K562 (cell line): ENCODE data around the gene SFN. TPM values are rescaled to one million over a fixed set of nuclear protein-coding genes. Genes with fewer than 3 reads are reported as not detected.

ENCODE experiments used
- AFF4 ChIP-seq: sonication (generic); formaldehyde crosslinking; IDR thresholded peaks from 2 replicates; pipeline ENCODE4 v1.8.0; 2023; ENCODE audit warnings: mild to moderate bottlenecking, missing genetic modification reagents
- BCOR ChIP-seq: fragments of 450-650 bp; IDR thresholded peaks from 2 replicates; pipeline ENCODE4 v1.6.1; 2016
- CBFA2T2 ChIP-seq: fragments of 450-650 bp; conservative IDR thresholded peaks from 2 replicates; pipeline ENCODE4 v1.6.1; 2017; ENCODE audit warnings: mild to moderate bottlenecking
- HMGN3 ChIP-seq: IDR thresholded peaks from 2 replicates; pipeline ENCODE4 v1.6.1; 2011; ENCODE audit warnings: borderline replicate concordance, low read depth, mild to moderate bottlenecking, mixed read lengths, low read length; ENCODE audit not compliant: insufficient read length; ENCODE audit errors: extremely low read depth
- NCOA1 ChIP-seq: fragments of 450-650 bp; IDR thresholded peaks from 2 replicates; pipeline ENCODE4 v1.6.1; 2016; ENCODE audit warnings: low read depth
- NFRKB ChIP-seq: fragments of 450-650 bp; IDR thresholded peaks from 2 replicates; pipeline ENCODE4 v1.6.1; 2016; ENCODE audit warnings: low read depth
- PRDM10 ChIP-seq: fragments of 450-650 bp; IDR thresholded peaks from 2 replicates; pipeline ENCODE4 v1.6.1; 2018; ENCODE audit not compliant: partially characterized antibody
- SLC30A9 ChIP-seq: fragments of 250-450 bp; sonication (Bioruptor Pico); IDR thresholded peaks from 2 replicates; pipeline ENCODE4 v1.8.0; 2022; ENCODE audit warnings: mild to moderate bottlenecking, moderate library complexity
- SMC3 ChIP-seq: conservative IDR thresholded peaks from 2 replicates; pipeline ENCODE4 v1.6.1; 2011; ENCODE audit warnings: low read depth, low read length, improper control_type of control experiment; ENCODE audit not compliant: insufficient read depth
- SREBF2 ChIP-seq: sonication (generic); formaldehyde crosslinking; IDR thresholded peaks from 2 replicates; pipeline ENCODE4 v1.4.0; 2020; ENCODE audit warnings: mild to moderate bottlenecking, missing genetic modification reagents
- ZBTB5 ChIP-seq: fragments of 450-650 bp; IDR thresholded peaks from 2 replicates; pipeline ENCODE4 v1.6.1; 2017; ENCODE audit warnings: antibody characterized with exemption
- ZNF165 ChIP-seq: fragments of 250-450 bp; sonication (Bioruptor Pico); IDR thresholded peaks from 2 replicates; pipeline ENCODE4 v1.4.0; 2020; ENCODE audit warnings: borderline replicate concordance
- ZNF583 ChIP-seq: fragments of 250-450 bp; sonication (Bioruptor Pico); IDR thresholded peaks from 2 replicates; pipeline ENCODE4 v1.4.0; 2020
- ZNF586 ChIP-seq: fragments of 450-650 bp; formaldehyde crosslinking; conservative IDR thresholded peaks from 2 replicates; pipeline ENCODE4 v1.4.0; 2020; ENCODE audit warnings: mild to moderate bottlenecking, moderate library complexity
- ZNF589 ChIP-seq: fragments of 200-800 bp; sonication (Bioruptor generic); IDR thresholded peaks from 2 replicates; pipeline ENCODE4 v1.6.1; 2016; ENCODE audit warnings: low read depth, missing genetic modification characterization, missing compliant biosample characterization
- polyA plus RNA-seq, 8 experiments: library from polyadenylated mRNA; depleted of rRNA in 4 of 8; stranded (reverse) in 5 of 8; unstranded in 3 of 8; fragments of >200 nt; fragmentation: Nextera tagmentation in 2 of 8; fragmentation: Illumina TruSeq in 1 of 8; extraction: Ambion mirVana in 2 of 8; extraction: Trizol in 1 of 8; gene quantifications; 2 replicates each; pipeline versions ENCODE4 v1.2.1 to v1.2.3, GENCODE V29; 2011 to 2014; ENCODE audit warnings: inconsistent platforms in 1 of 8, missing spikeins in 1 of 8
- total RNA-seq, 7 experiments: library from RNA; depleted of rRNA in 6 of 7; stranded (reverse); fragments of >200 nt in 6 of 7; fragmentation: Illumina TruSeq in 2 of 7; extraction: Trizol in 2 of 7; gene quantifications; 2 replicates each; pipeline versions ENCODE4 v1.2.1 to v1.2.3, GENCODE V29; 2011 to 2021; ENCODE audit warnings: low replicate concordance in 1 of 7

Gene SFN
- total and polyA plus RNA-seq, 9 of the 15 experiments (the other 6 are each of a cell fraction or from before 2014, with no cell fraction given): 0.10 to 3.8 (median 2.0) TPM

- TF ChIP-seq ZBTB5 (no peak), HMGN3 (no peak), ZNF586 (no peak), ZNF165 (CRISPR knock-in tag) (0 out of 2 replicates have a peak, but pooled peaks have one; percentile 45), SLC30A9 (CRISPR knock-in tag) (no peak), SREBF2 (CRISPR knock-in tag) (no peak), NCOA1 (no peak), AFF4 (CRISPR knock-in tag) (no peak), SMC3 (no peak), BCOR (peak; percentile 29; the same call in 1 of the 2 replicates), NFRKB (peak; percentile 97), PRDM10 (peak; percentile 30), ZNF589 (no peak), ZNF583 (CRISPR knock-in tag) (no peak; the same call in 1 of the 2 replicates), CBFA2T2 (peak; percentile 72)
Observed at GRCh38 chr1:26900001-26900814, 37.3 kb downstream of the SFN start, which contains the start of gene GPATCH3 (continued).
